GM12865 (cell line): ENCODE measurements around the gene TFAP2C.

ENCODE experiments used
- DNase-seq: peaks from one replicate; pipeline ENCODE4 v3.0.0; 2010; ENCODE audit warnings: low read depth
- H3K4me3 ChIP-seq: 2 replicates; pipeline ENCODE4 v1.5.1; 2011; ENCODE audit warnings: mild to moderate bottlenecking, low read depth, low read length, control low read depth
- TF ChIP-seq, protein P1 (sequence below): IDR thresholded peaks from 2 replicates; pipeline ENCODE4 v1.5.1; 2011; ENCODE audit warnings: low read length, control low read depth, low read depth, inconsistent platforms; ENCODE audit not compliant: insufficient read depth; ENCODE audit errors: missing control alignments

The TFAP2C gene

DNA sequence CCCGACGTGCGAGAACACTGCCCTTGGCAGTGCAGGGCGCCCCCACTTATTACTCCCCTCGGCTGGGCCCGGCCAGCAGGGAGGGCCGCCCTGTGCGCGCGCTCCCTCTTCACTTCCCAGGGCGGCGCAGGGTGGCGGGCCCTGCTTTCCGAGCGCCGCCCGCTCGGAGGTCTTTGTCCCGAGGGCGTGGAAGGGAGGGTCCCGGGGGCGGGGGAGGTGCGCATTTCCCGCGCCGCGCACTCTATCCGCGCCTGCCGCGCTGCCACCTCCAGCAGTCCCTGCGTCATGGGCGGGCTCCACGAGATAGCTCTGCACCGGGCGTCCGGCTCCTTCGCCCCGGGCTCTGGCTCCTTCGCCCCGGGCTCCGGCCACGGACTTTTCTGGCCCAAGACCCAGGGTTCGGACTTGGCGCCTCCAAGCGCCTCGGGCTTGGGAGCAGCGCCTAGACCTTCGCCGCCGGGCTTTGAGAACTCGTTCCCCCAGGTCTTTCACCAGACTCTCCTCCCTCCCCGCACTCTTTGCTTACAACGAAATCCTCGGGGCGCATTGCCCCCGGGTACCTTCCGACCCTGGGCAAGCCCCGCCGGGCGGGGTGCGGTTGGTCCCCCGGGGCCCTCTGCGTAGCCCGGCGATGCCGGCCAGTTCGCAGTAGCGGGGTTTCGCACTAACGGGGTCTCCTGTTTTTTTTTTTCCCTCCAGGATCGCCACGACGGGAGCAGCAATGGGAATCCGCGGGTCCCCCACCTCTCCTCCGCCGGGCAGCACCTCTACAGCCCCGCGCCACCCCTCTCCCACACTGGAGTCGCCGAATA, 1.6 kb downstream of the TFAP2C start:
- DNase-seq, result no peak
- TF ChIP-seq, protein P1, sequence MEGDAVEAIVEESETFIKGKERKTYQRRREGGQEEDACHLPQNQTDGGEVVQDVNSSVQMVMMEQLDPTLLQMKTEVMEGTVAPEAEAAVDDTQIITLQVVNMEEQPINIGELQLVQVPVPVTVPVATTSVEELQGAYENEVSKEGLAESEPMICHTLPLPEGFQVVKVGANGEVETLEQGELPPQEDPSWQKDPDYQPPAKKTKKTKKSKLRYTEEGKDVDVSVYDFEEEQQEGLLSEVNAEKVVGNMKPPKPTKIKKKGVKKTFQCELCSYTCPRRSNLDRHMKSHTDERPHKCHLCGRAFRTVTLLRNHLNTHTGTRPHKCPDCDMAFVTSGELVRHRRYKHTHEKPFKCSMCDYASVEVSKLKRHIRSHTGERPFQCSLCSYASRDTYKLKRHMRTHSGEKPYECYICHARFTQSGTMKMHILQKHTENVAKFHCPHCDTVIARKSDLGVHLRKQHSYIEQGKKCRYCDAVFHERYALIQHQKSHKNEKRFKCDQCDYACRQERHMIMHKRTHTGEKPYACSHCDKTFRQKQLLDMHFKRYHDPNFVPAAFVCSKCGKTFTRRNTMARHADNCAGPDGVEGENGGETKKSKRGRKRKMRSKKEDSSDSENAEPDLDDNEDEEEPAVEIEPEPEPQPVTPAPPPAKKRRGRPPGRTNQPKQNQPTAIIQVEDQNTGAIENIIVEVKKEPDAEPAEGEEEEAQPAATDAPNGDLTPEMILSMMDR, result no peak
- H3K4me3 ChIP-seq, result no peak overlapping the region

DNA sequence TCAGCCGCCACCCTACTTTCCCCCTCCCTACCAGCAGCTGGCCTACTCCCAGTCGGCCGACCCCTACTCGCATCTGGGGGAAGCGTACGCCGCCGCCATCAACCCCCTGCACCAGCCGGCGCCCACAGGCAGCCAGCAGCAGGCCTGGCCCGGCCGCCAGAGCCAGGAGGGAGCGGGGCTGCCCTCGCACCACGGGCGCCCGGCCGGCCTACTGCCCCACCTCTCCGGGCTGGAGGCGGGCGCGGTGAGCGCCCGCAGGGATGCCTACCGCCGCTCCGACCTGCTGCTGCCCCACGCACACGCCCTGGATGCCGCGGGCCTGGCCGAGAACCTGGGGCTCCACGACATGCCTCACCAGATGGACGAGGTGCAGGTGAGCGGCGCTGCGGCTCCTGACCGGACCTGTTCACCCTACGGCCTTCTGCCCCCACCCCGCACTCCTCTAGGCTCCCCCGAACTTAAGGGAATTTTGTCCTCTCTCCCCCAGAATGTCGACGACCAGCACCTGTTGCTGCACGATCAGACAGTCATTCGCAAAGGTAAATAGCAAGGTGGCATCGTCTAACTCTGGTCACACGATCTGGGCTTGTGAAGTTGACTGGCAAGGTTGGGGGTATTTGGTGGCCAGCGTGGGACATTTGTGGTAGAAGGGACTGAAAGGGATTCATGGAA, 2.3 kb downstream of the TFAP2C start:
- TF ChIP-seq, protein P1, result no peak
- H3K4me3 ChIP-seq, result no peak overlapping the region
- DNase-seq, result no peak

DNA sequence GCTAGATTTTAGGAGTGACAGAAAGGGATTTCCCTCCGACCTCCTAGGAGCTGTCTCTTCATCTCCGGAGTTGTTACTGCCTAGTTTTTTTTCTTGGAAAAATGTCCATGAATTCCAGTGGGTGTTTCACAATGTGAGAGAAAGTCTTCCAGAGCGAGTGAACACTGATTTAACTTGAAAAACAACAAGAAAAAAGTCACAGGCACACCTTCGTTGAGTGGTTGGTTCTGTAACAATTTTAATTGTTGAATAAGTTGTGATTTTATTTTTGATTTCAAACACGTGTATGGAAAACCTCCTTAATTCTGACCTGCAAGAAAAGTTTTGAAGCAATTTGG, 2.9 kb downstream of the TFAP2C start:
- TF ChIP-seq, protein P1, result no peak
- no peak for DNase-seq
- H3K4me3 ChIP-seq, result no peak overlapping the region

DNA sequence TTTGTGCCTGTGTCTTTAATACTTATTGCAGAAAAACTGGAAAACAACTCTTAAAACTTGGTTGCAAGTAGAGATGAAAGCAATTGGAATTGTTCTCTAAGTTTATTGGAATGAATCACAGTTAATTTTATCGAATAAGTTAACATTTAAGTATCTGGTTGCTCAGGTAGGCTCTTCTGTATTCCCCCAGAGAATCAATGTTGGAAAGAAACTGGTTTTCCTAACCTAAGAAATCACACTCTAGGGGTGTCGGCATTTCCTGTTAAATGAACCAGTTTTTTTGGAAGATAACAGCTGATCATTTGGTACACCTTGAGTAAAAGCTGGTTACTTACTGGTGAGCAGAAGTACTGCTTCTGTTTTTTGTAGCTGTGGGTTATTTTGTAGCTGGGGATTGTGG, 5.2 kb downstream of the TFAP2C start:
- TF ChIP-seq, protein P1, result no peak

DNA sequence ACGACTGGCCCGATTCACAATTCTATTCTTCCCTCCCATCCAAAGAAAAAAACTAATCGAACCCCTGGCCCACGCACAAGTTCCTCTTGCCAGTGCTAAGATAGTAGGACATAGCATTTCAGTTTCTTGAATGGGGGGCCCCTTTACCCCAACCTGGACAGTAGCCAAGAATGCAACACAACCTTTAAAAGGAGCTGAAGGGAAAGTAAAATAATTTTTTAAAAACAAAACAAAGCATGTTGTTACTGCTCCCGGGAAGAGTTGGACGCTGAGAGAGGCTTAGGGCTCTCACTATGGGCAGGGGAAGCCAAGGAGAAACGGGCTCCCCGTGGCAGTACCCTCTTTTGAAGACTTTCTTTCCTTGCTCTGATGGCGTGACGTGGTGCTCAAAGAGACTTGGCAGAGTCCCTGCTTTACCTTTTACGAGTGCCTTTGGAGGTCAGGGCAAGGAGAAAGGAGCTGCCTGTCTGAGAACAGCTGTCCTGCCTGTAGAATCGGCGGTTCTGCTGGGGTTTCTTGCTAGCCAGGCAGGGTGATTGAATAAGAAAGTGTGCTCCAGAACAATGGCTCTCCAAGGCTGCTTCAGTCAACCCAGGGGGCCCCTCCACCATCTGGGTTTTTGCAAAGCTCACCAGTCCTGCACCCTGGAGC, 5.8 kb downstream of the TFAP2C start:
- H3K4me3 ChIP-seq, result no peak overlapping the region
- DNase-seq, result no peak
- TF ChIP-seq, protein P1, result no peak

More for the DNA sequence above, 5.2 kb downstream of the TFAP2C start:
- no peak overlapping the region for H3K4me3 ChIP-seq
- no peak for DNase-seq

DNA sequence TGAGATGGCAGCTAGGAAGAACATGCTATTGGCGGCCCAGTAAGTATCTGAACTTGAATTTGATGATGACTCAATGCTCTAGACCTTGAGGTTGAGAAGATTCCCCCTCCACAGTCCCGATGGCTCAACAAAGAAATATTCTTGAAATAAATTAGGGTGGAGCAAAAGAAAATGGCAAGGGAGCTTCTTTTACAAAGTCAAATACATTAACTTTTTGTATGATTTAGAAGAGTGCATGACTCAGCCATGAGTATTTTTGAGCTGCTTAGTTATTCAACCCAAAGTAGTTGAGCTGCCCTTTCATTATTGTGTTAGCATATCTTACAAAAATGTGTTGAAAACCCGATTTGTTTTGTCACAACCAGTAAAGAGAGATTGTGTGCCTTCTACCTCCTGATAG, 7.6 kb downstream of the TFAP2C start:
- TF ChIP-seq, protein P1, result no peak
- no peak overlapping the region for H3K4me3 ChIP-seq
- DNase-seq, result no peak
